ENCODE data around the gene PARVG.

The PARVG gene

DNA sequence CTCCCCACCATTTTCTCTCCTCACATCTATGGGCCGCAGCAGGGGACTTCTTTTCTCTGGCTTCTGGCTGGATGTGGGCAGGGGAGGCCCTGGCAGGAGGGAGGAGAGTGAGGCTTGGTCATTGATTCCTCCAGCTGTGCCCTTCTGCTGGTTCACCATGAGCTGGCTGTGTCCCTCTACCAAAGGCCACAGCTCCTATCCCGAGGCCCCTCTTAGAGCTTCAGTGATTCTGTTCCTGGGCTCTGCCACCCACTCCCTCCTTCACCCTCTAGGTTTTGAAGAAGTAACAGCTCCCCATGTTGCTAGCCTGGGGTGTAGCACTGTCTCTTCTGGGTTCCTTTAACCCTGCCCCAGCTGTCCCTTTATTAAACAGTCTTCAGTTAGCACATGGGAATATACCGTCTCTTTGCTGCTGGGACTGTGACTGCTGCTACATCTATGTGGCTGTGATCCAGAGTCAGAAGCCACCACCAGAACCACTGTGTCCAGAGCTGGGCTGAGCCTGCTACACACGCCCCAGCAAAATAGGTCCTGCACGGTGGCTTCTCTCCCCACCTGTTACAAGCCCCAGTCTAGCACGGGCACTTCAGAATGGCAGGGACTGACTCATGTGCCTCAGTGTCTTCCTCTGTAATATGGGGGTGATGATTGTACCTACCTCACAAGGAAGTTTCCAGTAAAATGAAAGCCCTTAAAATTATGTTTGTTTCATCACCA, 578 bp upstream of the PARVG start:
- H3K36me3 ChIP-seq (ENCODE audit: control insufficient read depth, insufficient read depth, low read length), result no peaks in the 10 kb centered on the region
- no peak overlapping the region for H3K27ac ChIP-seq (ENCODE audit: low read depth, low read length)
- no peaks in the 10 kb centered on the region for H3K27me3 ChIP-seq (ENCODE audit: control insufficient read depth, insufficient read depth, low read length)
- H3K4me3 ChIP-seq (ENCODE audit: low read depth, low read length), result no peak overlapping the region
- H3K9ac ChIP-seq (ENCODE audit: low read length), result no peak overlapping the region
- H3K4me1 ChIP-seq (ENCODE audit: control insufficient read depth, insufficient read depth, low read length), result peaks cover 21% of the 10 kb centered on the region
- no peaks in the 10 kb centered on the region for H3K9me3 ChIP-seq (ENCODE audit: control insufficient read depth, insufficient read depth, low read depth, low read length)

DNA sequence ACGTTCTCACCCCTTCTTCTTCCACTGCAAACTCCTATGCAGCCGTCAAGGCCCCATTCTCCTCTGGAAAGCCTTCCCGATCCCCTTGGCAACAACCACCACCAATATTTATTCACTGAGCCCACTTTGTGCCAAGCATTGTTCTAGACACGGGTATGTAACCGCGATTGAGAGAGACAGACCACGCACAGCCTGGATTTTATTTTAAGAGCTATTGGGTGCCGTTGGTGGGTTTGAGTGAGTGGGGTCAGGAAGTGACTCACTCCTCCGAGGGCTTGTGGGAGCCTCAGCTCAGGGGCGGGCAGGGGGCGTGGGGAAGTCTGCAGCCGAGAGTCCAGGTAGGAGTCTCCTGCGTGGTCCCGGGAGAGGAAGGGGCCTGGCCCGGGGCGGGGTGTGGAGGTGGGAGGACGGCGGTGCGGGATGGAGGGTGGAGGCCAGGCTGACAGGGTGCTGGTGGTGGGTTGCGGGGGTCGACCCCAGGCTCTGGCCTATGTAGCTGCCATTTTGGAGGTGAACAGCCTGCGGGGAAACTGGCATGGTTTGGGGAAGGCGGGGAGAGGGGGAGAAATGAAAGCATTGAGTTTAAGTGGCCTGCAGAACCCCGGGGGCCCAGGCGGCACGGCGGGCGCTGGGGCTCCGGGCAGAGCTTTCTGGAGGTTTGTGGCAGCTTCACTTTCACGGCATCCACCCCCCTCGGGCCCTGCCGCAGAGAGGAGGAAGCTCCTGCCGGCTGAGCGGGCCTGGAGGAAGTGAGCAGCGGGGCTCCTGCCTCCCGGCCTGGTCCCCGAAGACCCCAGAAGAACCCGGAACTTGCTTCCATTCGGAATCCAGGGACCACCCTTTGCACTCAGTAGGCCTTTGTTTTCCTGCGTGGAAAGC, 547 bp downstream of the PARVG start:
- Histone ChIP-seq H3K9me3 (ENCODE audit: control insufficient read depth, insufficient read depth, low read depth, low read length) (no peaks in the 10 kb centered on the region), H3K4me3 (ENCODE audit: low read depth, low read length) (no peak overlapping the region), H3K27ac (ENCODE audit: low read depth, low read length) (no peak overlapping the region), H3K9ac (ENCODE audit: low read length) (no peak overlapping the region), H3K4me1 (ENCODE audit: control insufficient read depth, insufficient read depth, low read length) (peaks cover 21% of the 10 kb centered on the region), H3K36me3 (ENCODE audit: control insufficient read depth, insufficient read depth, low read length) (no peaks in the 10 kb centered on the region), H3K27me3 (ENCODE audit: control insufficient read depth, insufficient read depth, low read length) (no peaks in the 10 kb centered on the region)

DNA sequence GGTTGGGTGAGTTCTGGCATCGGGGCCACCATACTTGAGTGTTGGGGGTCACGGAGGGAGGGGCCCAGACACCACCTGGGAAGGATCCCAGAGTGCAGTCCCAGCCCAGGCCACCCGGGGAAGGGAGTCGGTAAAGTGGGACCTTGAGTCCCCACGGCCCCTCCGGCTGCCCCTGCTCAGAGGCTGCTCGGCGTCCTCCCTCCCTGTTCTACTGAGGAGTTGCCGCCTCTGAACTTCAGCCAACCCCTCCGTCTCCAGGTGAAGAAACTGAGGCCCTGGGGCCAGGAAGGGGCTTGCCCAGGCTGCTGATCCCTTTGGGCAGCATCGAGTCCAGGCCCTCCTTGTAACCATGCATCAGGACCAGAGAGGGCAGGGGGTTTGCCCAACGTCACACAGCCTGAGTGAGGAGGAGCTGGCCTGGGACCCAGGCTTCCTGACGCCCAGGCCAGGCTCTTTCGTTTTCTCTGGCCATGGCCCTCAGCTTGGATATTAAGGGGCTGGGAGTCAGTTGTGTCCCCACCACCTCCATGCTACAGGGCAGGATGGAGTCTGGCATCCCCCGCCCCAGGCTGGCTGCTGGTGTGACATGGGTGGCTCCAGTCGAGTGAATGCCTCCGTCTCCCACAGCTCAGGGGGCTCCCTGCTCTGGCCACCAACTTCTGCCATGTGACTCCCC, 1.3 kb downstream of the PARVG start:
- H3K9ac ChIP-seq (ENCODE audit: low read length), result no peak overlapping the region
- no peaks in the 10 kb centered on the region for H3K9me3 ChIP-seq (ENCODE audit: control insufficient read depth, insufficient read depth, low read depth, low read length)
- no peak overlapping the region for H3K27ac ChIP-seq (ENCODE audit: low read depth, low read length)
- no peaks in the 10 kb centered on the region for H3K27me3 ChIP-seq (ENCODE audit: control insufficient read depth, insufficient read depth, low read length)
- no peak overlapping the region for H3K4me3 ChIP-seq (ENCODE audit: low read depth, low read length)
- peaks cover 21% of the 10 kb centered on the region for H3K4me1 ChIP-seq (ENCODE audit: control insufficient read depth, insufficient read depth, low read length)
- H3K36me3 ChIP-seq (ENCODE audit: control insufficient read depth, insufficient read depth, low read length), result no peaks in the 10 kb centered on the region

DNA sequence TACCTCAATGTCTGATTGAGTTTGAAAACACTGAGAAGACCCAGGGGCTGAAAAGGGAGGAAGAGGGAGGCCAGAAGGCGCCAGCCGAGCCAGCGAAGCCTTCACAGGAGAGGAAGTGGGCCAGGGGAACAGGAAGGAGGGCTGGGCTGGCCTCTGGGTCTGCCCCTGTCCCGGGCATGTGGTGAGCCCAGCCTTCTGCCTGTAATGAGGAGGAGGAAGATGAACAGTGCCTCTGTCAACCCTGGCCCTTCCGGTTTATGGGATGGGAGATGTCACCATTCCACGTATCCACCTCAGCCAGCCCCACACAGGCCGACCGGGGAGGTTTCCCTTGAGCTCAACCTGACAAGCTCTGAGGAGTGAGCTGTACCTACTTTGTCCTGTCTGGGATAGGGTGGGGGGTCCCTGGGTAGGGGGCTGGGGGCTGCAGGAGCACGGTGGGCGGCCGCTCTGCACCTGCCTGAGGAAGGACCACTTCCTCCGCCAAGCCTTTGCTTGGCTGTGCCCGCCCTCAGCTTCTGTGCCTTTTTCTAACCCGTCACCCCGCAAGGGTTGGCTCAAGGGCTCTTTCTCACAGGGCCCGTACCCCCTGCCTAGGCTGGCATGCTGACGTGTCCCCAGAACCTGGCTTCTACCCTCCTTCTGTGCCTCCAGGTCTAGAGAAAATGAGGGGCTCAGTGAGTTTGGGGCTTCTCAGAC, 2.0 kb downstream of the PARVG start:
- H3K27ac ChIP-seq (ENCODE audit: low read depth, low read length), result no peak overlapping the region
- H3K36me3 ChIP-seq (ENCODE audit: control insufficient read depth, insufficient read depth, low read length), result no peaks in the 10 kb centered on the region
- H3K4me3 ChIP-seq (ENCODE audit: low read depth, low read length), result no peak overlapping the region
- H3K4me1 ChIP-seq (ENCODE audit: control insufficient read depth, insufficient read depth, low read length), result peaks cover 21% of the 10 kb centered on the region
- no peak overlapping the region for H3K9ac ChIP-seq (ENCODE audit: low read length)
- H3K9me3 ChIP-seq (ENCODE audit: control insufficient read depth, insufficient read depth, low read depth, low read length), result no peaks in the 10 kb centered on the region
- H3K27me3 ChIP-seq (ENCODE audit: control insufficient read depth, insufficient read depth, low read length), result no peaks in the 10 kb centered on the region

DNA sequence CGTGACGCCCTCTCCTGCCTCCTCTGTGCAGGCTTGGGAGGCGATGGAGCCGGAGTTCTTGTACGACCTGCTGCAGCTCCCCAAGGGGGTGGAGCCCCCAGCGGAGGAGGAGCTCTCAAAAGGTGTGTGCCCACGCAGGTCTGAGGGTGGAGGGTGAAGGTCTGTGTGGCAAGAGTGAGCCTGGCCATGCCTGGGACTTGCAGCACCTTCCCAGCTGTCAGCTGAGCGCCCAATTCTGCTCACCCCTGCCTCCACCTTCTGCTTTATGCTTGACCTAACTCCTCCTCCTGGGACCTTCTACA, 2.5 kb downstream of the PARVG start:
- Histone ChIP-seq H3K36me3 (ENCODE audit: control insufficient read depth, insufficient read depth, low read length) (no peaks in the 10 kb centered on the region), H3K27me3 (ENCODE audit: control insufficient read depth, insufficient read depth, low read length) (no peaks in the 10 kb centered on the region), H3K27ac (ENCODE audit: low read depth, low read length) (no peak overlapping the region), H3K9me3 (ENCODE audit: control insufficient read depth, insufficient read depth, low read depth, low read length) (no peaks in the 10 kb centered on the region), H3K4me3 (ENCODE audit: low read depth, low read length) (no peak overlapping the region), H3K9ac (ENCODE audit: low read length) (no peak overlapping the region), H3K4me1 (ENCODE audit: control insufficient read depth, insufficient read depth, low read length) (peaks cover 21% of the 10 kb centered on the region)

DNA sequence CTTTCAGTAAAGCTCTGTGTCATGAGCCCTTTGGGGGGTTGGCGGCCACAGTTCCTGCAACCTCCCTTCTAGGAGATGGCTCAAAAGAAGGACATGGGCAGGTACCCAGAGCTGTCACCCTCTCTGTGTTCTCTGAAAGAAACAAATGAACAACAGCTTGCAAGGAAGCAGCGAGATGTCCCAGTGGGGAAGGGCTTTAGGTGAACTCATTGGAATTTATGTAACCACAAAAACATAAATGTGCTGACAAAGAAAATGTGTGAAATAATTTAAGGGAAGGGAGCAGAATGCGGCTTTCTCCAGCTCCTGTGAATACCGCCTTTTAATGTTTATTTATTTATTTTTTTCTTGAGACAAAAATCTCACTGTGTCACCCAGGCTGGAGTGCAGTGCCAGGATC, 3.3 kb downstream of the PARVG start:
- H3K27me3 ChIP-seq (ENCODE audit: control insufficient read depth, insufficient read depth, low read length), result no peaks in the 10 kb centered on the region
- peaks cover 21% of the 10 kb centered on the region for H3K4me1 ChIP-seq (ENCODE audit: control insufficient read depth, insufficient read depth, low read length)
- no peaks in the 10 kb centered on the region for H3K36me3 ChIP-seq (ENCODE audit: control insufficient read depth, insufficient read depth, low read length)
- H3K9me3 ChIP-seq (ENCODE audit: control insufficient read depth, insufficient read depth, low read depth, low read length), result no peaks in the 10 kb centered on the region
- no peak overlapping the region for H3K4me3 ChIP-seq (ENCODE audit: low read depth, low read length)
- no peak overlapping the region for H3K9ac ChIP-seq (ENCODE audit: low read length)
- no peak overlapping the region for H3K27ac ChIP-seq (ENCODE audit: low read depth, low read length)

DNA sequence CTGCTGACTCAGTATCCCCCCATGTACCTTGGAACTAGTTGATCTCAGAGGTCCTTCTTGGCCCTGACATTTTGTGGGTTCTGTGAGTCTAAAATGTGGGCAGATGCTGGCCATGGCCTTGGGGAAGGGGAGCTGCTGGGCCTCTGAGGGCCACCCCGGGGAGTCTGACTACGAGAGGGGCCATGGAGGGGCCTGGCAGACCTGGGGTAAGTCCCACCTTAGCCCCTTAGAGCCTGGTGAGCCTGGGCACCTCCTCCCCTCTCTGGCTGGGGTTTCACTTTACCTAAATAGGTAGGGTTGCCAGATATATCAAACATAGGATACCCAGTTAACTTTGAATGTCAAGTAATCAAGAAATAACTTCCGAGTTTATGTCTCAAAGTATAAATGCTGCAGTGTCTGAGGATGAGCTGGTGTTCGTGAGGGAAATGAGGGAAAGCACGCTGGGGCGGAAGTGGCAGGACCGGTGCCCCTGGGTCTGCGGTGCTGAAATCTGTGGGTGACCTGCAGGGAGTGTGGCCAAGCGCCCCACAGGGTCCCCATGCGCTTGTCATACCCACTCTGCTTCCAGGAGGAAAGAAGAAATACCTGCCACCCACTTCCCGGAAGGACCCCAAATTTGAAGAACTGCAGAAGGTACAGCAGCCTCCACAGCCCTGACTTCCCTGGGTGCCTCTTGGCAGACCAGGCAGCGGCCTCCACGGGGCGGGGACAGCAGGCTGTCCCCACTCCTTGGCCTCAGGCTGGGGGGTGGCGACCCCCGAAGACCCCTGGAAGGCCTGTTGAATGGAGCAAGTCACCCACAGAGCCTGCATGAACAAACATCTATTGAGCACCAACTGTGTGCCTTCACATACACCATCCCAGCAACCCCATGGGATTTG, 4.8 kb downstream of the PARVG start:
- H3K4me3 ChIP-seq (ENCODE audit: low read depth, low read length), result no peak overlapping the region
- H3K9me3 ChIP-seq (ENCODE audit: control insufficient read depth, insufficient read depth, low read depth, low read length), result no peaks in the 10 kb centered on the region
- peaks cover 11% of the 10 kb centered on the region; the same call in 1 of the 2 replicates for H3K4me1 ChIP-seq (ENCODE audit: control insufficient read depth, insufficient read depth, low read length)
- H3K9ac ChIP-seq (ENCODE audit: low read length), result no peak overlapping the region
- H3K27me3 ChIP-seq (ENCODE audit: control insufficient read depth, insufficient read depth, low read length), result no peaks in the 10 kb centered on the region
- H3K27ac ChIP-seq (ENCODE audit: low read depth, low read length), result no peak overlapping the region
- H3K36me3 ChIP-seq (ENCODE audit: control insufficient read depth, insufficient read depth, low read length), result no peaks in the 10 kb centered on the region

DNA sequence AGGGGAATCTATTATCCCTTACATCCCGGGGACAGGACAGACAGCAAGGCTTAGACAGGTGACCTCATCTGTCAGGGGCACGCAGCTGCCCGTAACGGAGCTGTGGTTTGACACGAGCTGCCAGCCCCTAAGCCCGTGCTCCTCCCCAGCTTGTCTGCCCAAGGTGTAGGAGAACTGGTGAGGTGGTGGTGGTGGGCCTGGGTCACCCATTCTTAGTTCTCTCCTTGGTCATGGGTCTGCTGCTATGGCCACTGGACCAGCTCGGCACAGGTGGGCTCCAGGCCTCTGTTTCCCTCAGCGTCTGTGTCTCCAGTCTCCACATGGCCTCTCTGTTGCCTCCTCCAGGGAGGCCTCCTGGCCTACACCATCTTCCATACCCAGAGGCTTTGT, 5.4 kb downstream of the PARVG start:
- no peak overlapping the region for H3K9ac ChIP-seq (ENCODE audit: low read length)
- H3K36me3 ChIP-seq (ENCODE audit: control insufficient read depth, insufficient read depth, low read length), result no peaks in the 10 kb centered on the region
- no peak overlapping the region for H3K4me3 ChIP-seq (ENCODE audit: low read depth, low read length)
- no peaks in the 10 kb centered on the region for H3K27me3 ChIP-seq (ENCODE audit: control insufficient read depth, insufficient read depth, low read length)
- no peak overlapping the region for H3K27ac ChIP-seq (ENCODE audit: low read depth, low read length)
- no peaks in the 10 kb centered on the region for H3K9me3 ChIP-seq (ENCODE audit: control insufficient read depth, insufficient read depth, low read depth, low read length)
- H3K4me1 ChIP-seq (ENCODE audit: control insufficient read depth, insufficient read depth, low read length), result peaks cover 8% of the 10 kb centered on the region; the same call in 1 of the 2 replicates

DNA sequence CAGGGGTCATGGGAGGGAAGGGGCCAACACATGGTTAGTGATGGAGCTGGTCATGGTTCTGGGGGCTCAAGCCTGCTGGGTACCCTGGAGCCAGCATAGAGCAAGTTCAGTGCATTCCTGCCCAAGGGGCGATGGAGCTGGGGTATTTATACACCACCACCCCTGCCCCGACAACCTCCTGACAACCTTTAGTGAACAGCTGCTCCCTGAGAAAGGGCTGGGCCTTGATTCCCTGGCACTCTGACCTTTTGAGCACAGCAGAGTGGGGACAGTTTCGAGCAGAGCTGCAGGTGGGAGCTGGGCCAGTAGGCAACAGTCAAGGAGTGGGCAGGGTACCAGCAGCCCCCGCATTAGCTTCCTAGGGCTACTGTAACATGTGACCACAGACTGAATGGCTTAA, 6.0 kb downstream of the PARVG start:
- Histone ChIP-seq H3K4me1 (ENCODE audit: control insufficient read depth, insufficient read depth, low read length) (peaks cover 3% of the 10 kb centered on the region; the same call in 1 of the 2 replicates), H3K27ac (ENCODE audit: low read depth, low read length) (no peak overlapping the region), H3K9me3 (ENCODE audit: control insufficient read depth, insufficient read depth, low read depth, low read length) (no peaks in the 10 kb centered on the region), H3K9ac (ENCODE audit: low read length) (no peak overlapping the region), H3K27me3 (ENCODE audit: control insufficient read depth, insufficient read depth, low read length) (no peaks in the 10 kb centered on the region), H3K36me3 (ENCODE audit: control insufficient read depth, insufficient read depth, low read length) (no peaks in the 10 kb centered on the region), H3K4me3 (ENCODE audit: low read depth, low read length) (no peak overlapping the region)

DNA sequence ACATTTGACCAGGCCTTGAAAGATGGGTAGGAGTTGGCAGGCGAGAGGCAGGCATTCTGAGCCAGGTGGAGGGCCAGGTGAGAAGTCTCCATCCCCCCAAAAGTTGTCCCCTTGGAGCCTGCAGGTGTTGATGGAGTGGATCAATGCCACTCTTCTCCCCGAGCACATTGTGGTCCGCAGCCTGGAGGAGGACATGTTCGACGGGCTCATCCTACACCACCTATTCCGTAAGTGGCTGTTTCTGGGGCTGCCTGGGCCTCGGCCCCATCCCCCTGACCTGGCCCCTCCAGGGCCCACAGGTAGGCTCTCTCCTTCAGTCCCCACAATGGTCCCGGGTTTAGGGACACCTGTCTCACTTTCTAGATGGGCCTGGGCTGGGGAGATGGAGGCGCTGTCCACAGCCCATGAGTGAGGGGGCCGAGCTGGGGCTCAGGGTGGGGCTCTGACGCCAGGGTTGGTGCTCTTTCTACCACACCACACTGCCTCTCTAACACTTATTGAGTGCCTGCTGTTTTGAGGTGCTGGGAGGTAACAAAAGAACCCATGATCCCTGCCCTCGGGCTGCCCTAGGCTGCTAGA, 7.0 kb downstream of the PARVG start:
- Histone ChIP-seq H3K4me1 (ENCODE audit: control insufficient read depth, insufficient read depth, low read length) (peaks cover 2% of the 10 kb centered on the region; the same call in 1 of the 2 replicates), H3K9me3 (ENCODE audit: control insufficient read depth, insufficient read depth, low read depth, low read length) (no peaks in the 10 kb centered on the region), H3K27ac (ENCODE audit: low read depth, low read length) (no peak overlapping the region), H3K4me3 (ENCODE audit: low read depth, low read length) (no peak overlapping the region), H3K27me3 (ENCODE audit: control insufficient read depth, insufficient read depth, low read length) (no peaks in the 10 kb centered on the region), H3K36me3 (ENCODE audit: control insufficient read depth, insufficient read depth, low read length) (no peaks in the 10 kb centered on the region), H3K9ac (ENCODE audit: low read length) (no peak overlapping the region)
